Activated B cell treated with CpG ODN at 0.5 μM for 24 hours (primary cell): ENCODE data around the gene KAT2A. TPM values are rescaled to one million over a fixed set of nuclear protein-coding genes. Genes with fewer than 3 reads are reported as not detected.

Experiments used
- ATAC-seq: fragments of 200-7000 bp; cut with Tn5 transposase; one replicate; pipeline ENCODE4 v1.10.0; 2021; ENCODE audit warnings: low read depth, mild to moderate bottlenecking, moderate library complexity
- CTCF ChIA-PET: fragments of 350-600 bp; sonication (Branson Sonifier 250); formaldehyde crosslinking; loops from one replicate; lab custom pipeline; 2021; ENCODE audit warnings: antibody characterized with exemption; lab: Charles Lee
- POLR2A ChIA-PET: fragments of 350-600 bp; sonication (Branson Sonifier 250); formaldehyde crosslinking; loops from one replicate; lab custom pipeline; 2021; ENCODE audit warnings: antibody characterized with exemption; lab: Charles Lee
- DNase-seq: peaks from one replicate; pipeline ENCODE4 v3.0.0; 2022
- H3K27ac Mint-ChIP-seq: one replicate; pipeline ENCODE4 v1.8.0; 2020; ENCODE audit warnings: mixed read lengths
- H3K27me3 Mint-ChIP-seq: one replicate; pipeline ENCODE4 v1.8.0; 2021; ENCODE audit warnings: mixed read lengths
- H3K36me3 Mint-ChIP-seq: one replicate; pipeline ENCODE4 v1.8.0; 2021; ENCODE audit warnings: low read depth, mixed read lengths
- H3K4me1 Mint-ChIP-seq: one replicate; pipeline ENCODE4 v1.8.0; 2021; ENCODE audit warnings: mixed read lengths
- H3K4me3 Mint-ChIP-seq: one replicate; pipeline ENCODE4 v1.8.0; 2020; ENCODE audit warnings: mild to moderate bottlenecking, mixed read lengths
- H3K9me3 Mint-ChIP-seq: one replicate; pipeline ENCODE4 v1.8.0; 2020; ENCODE audit warnings: mixed read lengths
- intact Hi-C: fragments of 100-400 bp; cut with micrococcal nuclease; formaldehyde crosslinking; loops from one replicate; pipeline ENCODE4 v1.15.1; 2024
- total RNA-seq: library from RNA; stranded (reverse); gene quantifications from 2 replicates; pipeline ENCODE4 v1.2.3, GENCODE V29; 2022
- TF ChIP-seq, protein P1 (sequence below): fragments of 200-600 bp; IDR thresholded peaks from one replicate; pipeline ENCODE4 v1.8.0; 2022; ENCODE audit warnings: antibody characterized with exemption, mild to moderate bottlenecking

The KAT2A gene
- total RNA-seq, 1 donor from 2014 or later: 40.1 TPM

DNA sequence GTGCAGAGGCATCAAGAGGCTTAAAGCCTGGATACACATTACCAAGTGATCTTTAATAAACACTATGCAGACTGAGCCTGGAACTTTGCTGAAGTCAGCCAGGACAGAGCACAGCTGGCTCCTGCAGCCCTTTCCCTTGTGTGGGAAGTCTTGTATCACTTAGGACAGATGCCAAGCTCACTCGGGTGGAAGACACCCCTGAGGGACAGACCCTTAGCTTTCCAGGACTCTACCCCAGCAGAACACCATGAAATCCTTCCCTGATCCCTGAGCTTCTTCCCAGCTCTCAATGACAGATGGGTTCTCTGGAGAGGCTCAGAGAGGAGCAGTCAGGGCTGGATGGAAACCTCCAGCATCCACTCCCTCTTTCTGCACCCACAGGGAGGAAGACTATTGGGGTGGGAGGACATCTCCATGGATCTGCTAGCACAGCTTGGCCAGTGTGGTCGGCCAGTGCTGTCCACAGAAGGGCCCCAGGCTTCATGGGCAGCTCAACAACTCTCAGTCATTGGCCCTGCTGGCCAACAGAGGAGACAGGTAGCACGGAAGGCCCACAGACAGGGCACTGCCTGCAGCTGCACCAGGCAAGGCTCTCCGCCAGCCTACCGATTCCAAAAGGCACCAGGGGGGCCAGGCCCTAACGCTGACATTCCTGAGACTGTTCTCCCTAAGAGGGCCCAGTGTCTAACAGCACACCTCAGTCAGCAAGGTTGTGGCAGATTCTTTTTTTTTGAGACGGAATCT is 17.8 kb upstream of the KAT2A start:
- DNase-seq (no peak), ATAC-seq (no peak)
- Mint-ChIP-seq H3K9me3 (no peaks in the 10 kb centered on the region), H3K27ac (no peak overlapping the region), H3K36me3 (peaks cover 52% of the 10 kb centered on the region), H3K4me3 (no peak overlapping the region), H3K27me3 (no peaks in the 10 kb centered on the region), H3K4me1 (peaks cover 61% of the 10 kb centered on the region)
- intact Hi-C loops: no loop called here
- ChIA-PET CTCF (no interaction called here), POLR2A (interaction anchor here (0.9 kb wide), 1 partner anchor 9 kb away, joined by 4 read pairs; no protein-coding TSS in a partner anchor)
- TF ChIP-seq, protein P1, sequence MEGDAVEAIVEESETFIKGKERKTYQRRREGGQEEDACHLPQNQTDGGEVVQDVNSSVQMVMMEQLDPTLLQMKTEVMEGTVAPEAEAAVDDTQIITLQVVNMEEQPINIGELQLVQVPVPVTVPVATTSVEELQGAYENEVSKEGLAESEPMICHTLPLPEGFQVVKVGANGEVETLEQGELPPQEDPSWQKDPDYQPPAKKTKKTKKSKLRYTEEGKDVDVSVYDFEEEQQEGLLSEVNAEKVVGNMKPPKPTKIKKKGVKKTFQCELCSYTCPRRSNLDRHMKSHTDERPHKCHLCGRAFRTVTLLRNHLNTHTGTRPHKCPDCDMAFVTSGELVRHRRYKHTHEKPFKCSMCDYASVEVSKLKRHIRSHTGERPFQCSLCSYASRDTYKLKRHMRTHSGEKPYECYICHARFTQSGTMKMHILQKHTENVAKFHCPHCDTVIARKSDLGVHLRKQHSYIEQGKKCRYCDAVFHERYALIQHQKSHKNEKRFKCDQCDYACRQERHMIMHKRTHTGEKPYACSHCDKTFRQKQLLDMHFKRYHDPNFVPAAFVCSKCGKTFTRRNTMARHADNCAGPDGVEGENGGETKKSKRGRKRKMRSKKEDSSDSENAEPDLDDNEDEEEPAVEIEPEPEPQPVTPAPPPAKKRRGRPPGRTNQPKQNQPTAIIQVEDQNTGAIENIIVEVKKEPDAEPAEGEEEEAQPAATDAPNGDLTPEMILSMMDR: no peak

DNA sequence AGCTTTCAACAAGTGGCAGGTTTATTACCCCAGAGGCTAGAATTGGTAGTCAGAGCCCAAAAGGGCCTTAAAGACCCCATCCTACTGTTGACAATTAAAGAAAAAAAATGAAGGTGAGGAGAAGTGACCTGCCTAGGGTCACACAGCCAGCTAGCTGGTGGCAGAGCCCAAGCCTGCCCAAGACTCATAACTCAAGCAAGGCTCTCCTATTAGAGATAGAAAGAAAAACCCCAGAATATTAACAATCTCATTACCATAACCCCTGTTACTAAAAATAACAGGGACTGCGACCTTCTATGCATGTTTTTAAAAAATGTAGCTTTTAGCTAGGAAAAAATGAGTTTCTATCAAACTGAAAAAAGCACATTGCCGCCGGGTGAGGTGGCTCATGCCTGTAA is 15.5 kb upstream of the KAT2A start:
- DNase-seq: no peak
- POLR2A ChIA-PET: interaction anchor here (2.0 kb wide), 1 partner anchor 170 kb away, joined by 6 read pairs; the partner anchor contains the start of gene CNP
- Mint-ChIP-seq H3K9me3 (no peaks in the 10 kb centered on the region), H3K27me3 (no peaks in the 10 kb centered on the region), H3K4me3 (no peak overlapping the region), H3K36me3 (peaks cover 38% of the 10 kb centered on the region), H3K27ac (peak overlapping the region; percentile 35), H3K4me1 (peaks cover 71% of the 10 kb centered on the region)
- ATAC-seq: no peak
- TF ChIP-seq, protein P1: no peak
- intact Hi-C loops: no loop called here
- CTCF ChIA-PET: interaction anchor here (0.6 to 1.0 kb wide), 2 partner anchors 15 to 44 kb away, joined by 4 read pairs; no protein-coding TSS in a partner anchor

DNA sequence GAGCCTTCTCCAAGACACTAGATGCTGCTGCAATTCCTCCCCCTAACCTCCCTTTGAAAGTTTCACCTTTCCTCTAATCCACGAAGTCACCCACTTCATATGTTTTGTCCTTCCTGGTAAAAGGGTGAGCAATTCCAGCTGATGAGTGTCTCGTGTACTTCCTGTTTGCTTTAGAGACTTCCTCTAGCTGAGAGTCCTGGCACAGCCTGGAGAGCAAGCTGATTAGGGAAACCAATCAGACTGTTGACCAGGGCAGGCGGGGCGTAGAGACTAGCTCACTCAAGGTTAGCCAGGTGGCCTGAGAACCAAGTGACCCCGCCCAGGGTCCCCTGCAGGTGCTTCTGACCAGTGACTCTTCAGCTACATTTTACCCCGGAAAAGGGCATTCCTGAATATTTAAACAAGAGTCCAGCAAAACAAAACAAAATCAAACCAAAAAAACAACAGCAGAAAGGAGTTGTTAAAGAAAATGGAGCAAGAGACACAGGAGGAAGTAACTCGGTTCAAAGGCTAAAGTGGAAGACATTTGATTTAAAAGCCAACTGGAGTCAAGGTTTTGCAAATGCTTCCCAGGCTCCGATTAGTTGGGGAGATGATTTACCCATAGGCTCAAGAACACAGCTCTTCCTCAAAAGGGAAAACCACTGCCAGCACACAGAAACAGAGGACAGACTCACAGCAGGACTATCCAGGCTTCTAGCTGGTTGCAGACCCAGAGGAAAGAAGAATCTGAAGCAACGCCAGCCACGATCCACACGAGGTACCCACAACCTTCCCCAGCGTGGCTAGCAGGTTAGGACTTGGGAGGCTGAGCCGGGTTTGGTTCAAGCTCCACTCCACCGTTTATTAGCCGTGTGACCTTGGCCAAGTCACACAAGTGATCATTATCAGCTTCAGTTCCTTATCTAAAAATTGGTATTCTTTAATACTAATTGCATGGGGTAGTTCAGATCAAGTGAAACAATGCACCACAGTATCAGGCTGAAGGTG is 14.8 kb upstream of the KAT2A start:
- peaks cover 36% of the 10 kb centered on the region for H3K36me3 Mint-ChIP-seq
- CTCF ChIA-PET: interaction anchor here (1.0 to 1.1 kb wide), 2 partner anchors 44 to 46 kb away, joined by 3 to 4 read pairs; no protein-coding TSS in a partner anchor
- H3K9me3 Mint-ChIP-seq: no peaks in the 10 kb centered on the region
- no peaks in the 10 kb centered on the region for H3K27me3 Mint-ChIP-seq
- ATAC-seq (no peak), DNase-seq (no peak)
- POLR2A ChIA-PET: interaction anchor here (0.5 to 2.0 kb wide), 4 partner anchors 14 to 177 kb away, joined by 3 to 6 read pairs (median 3); partner anchors contain the start of gene CNP
- H3K4me3 Mint-ChIP-seq: no peak overlapping the region
- TF ChIP-seq, protein P1: no peak
- intact Hi-C loops: no loop called here
- H3K4me1 Mint-ChIP-seq: peaks cover 71% of the 10 kb centered on the region
- peak overlapping the region; percentile 79 for H3K27ac Mint-ChIP-seq

DNA sequence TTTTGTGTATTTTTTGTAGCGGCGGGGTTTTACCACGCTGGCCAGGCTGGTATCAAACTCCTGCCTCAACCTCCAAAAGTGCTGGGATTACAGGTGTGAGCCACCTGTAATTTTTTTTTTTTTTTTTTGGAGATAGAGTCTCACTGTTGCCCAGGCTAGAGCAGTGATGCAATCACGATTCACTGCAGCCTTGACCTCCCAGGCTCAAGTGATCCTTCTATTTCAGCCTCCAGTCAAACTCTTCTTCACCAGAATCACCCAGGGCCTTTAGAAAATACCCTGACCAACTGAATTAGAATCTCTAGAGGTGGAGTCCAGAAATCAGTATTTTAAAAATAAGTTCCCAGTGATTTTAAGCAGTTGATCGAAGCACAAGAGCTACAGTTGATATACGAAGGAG is 14.0 kb upstream of the KAT2A start:
- POLR2A ChIA-PET: interaction anchor here (0.5 kb wide), 1 partner anchor 178 kb away, joined by 3 read pairs; no protein-coding TSS in a partner anchor
- intact Hi-C loops: no loop called here
- Mint-ChIP-seq H3K4me3 (no peak overlapping the region), H3K27me3 (no peaks in the 10 kb centered on the region), H3K36me3 (peaks cover 40% of the 10 kb centered on the region), H3K27ac (no peak overlapping the region), H3K4me1 (peaks cover 74% of the 10 kb centered on the region), H3K9me3 (no peaks in the 10 kb centered on the region)
- TF ChIP-seq, protein P1: no peak
- CTCF ChIA-PET: interaction anchor here (1.1 kb wide), 1 partner anchor 46 kb away, joined by 3 read pairs; no protein-coding TSS in a partner anchor
- no peak for ATAC-seq
- DNase-seq: no peak
